Thymus (tissue), 11 donors: ENCODE measurements around the gene PHTF2. TPM values are rescaled to one million over a fixed set of nuclear protein-coding genes. Genes with fewer than 3 reads are reported as not detected.

Source experiments
- DNase-seq, 9 donors: peaks; one replicate each; pipeline ENCODE4 v3.0.0-alpha.2; 2013; ENCODE audit warnings: low spot score in 9 of 9, low read depth in 6 of 9, missing footprints in 1 of 9
- H3K27ac ChIP-seq, 2 donors: one replicate each; pipeline ENCODE4 v1.5.1; 2013; ENCODE audit warnings: control low read depth in 1 of 2, low read depth in 1 of 2, low read length in 1 of 2, mild to moderate bottlenecking in 1 of 2, moderate library complexity in 1 of 2
- H3K27me3 ChIP-seq, 2 donors: one replicate each; pipeline ENCODE4 v1.5.1; 2013; ENCODE audit warnings: low read length in 1 of 2; ENCODE audit not compliant: control insufficient read depth in 2 of 2, insufficient read depth in 1 of 2
- H3K36me3 ChIP-seq, 2 donors: one replicate each; pipeline ENCODE4 v1.5.1; 2013; ENCODE audit warnings: low read length in 1 of 2, mild to moderate bottlenecking in 1 of 2, moderate library complexity in 1 of 2; ENCODE audit not compliant: control insufficient read depth in 2 of 2, insufficient read depth in 2 of 2
- H3K4me1 ChIP-seq, 2 donors: one replicate each; pipeline ENCODE4 v1.5.1; 2013; ENCODE audit warnings: low read length in 2 of 2; ENCODE audit not compliant: control insufficient read depth in 2 of 2, insufficient read depth in 2 of 2
- H3K4me3 ChIP-seq, 2 donors: one replicate each; pipeline ENCODE4 v1.5.1; 2013; ENCODE audit warnings: low read length in 2 of 2, control low read depth in 1 of 2, mild to moderate bottlenecking in 1 of 2
- H3K9me3 ChIP-seq, 2 donors: one replicate each; pipeline ENCODE4 v1.5.1; 2013; ENCODE audit warnings: low read length in 1 of 2, mild to moderate bottlenecking in 1 of 2; ENCODE audit not compliant: control insufficient read depth in 2 of 2, insufficient read depth in 1 of 2
- WGBS: extraction: QIAGEN DNeasy Blood & Tissue Kit; methylation state at CpG from one replicate; pipeline ENCODE4 v1.1.7; 2013; 5-methylcytosine and 5-hydroxymethylcytosine counted together
- polyA plus RNA-seq: library from polyadenylated mRNA; stranded (reverse); fragments of 200-250 nt; gene quantifications from one replicate; pipeline ENCODE4 v1.2.3, GENCODE V29; 2013
- total RNA-seq: library from RNA; stranded (reverse); fragments of 120-200 nt; gene quantifications from one replicate; pipeline ENCODE4 v1.2.4, GENCODE V29; 2013
- donor health status: healthy.

Gene PHTF2
- total and polyA plus RNA-seq, 2 donors: 10.9 to 14.1 TPM

DNA sequence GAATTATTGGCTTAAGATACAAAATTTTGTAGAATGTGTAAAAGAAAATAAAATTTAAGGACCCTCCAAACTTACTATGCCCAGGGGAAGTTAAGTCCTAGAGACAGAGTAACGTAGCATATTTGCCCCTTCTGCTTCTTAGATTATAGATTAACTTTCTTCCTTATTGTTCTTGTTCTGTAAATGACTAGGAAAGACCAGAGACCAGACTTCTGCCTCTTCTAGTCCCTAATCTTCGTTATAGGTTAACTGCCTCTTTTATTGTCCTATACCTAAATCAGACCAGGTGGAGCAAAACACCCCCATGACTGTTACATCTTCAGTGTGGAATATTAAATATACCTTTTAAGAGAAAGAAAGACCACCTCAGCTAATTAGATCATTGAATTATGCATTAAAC, 160.5 kb downstream of the PHTF2 start:
- no peak for DNase-seq
- no peaks in the 10 kb centered on the region for H3K9me3 ChIP-seq
- no peak overlapping the region for H3K27ac ChIP-seq
- H3K4me1 ChIP-seq: no peaks in the 10 kb centered on the region
- WGBS: 95% methylated on average over 2 of the region's 2 CpGs
- peaks cover 0 to 6% of the 10 kb centered on the region in 2 donors for H3K36me3 ChIP-seq
- no peaks in the 10 kb centered on the region for H3K27me3 ChIP-seq
- no peak overlapping the region for H3K4me3 ChIP-seq

GRCh38 chr7:77960336-77960735, 161.8 kb downstream of the PHTF2 start:
- Histone ChIP-seq H3K9me3 (no peaks in the 10 kb centered on the region), H3K36me3 (no peaks in the 10 kb centered on the region), H3K27ac (no peak overlapping the region), H3K27me3 (no peaks in the 10 kb centered on the region), H3K4me3 (no peak overlapping the region), H3K4me1 (no peaks in the 10 kb centered on the region)
- DNase-seq: no peak
- 99% methylated on average over 2 of the region's 2 CpGs for WGBS

- Histone ChIP-seq H3K9me3 (no peaks in the 10 kb centered on the region), H3K36me3 (no peaks in the 10 kb centered on the region), H3K4me1 (no peaks in the 10 kb centered on the region), H3K4me3 (no peak overlapping the region), H3K27ac (no peak overlapping the region), H3K27me3 (no peaks in the 10 kb centered on the region)
- DNase-seq: no peak
These were observed 168.9 kb downstream of the PHTF2 start for GRCh38 chr7:77967429-77967828.

DNA sequence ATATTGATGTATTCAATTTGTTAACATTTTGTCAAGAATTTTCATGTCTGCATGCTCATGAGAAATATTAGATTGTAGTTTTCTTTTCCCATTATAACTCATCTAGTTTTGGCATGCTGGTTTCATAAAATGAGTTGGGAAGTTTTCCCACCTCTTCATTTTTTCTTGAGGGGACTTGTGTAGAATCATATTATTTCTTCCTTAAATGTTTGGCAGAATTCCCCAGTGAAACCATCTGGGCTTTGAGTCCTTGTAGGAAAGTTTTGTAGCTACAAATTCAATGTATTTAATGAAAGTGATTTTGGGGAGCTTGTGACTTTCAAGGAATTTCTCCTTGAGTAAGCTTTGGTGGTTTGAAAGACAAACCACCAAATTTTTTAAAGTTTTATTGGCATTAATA, 173.2 kb downstream of the PHTF2 start:
- no peak overlapping the region for H3K27ac ChIP-seq
- no peak overlapping the region for H3K4me3 ChIP-seq
- H3K36me3 ChIP-seq: no peaks in the 10 kb centered on the region
- no peaks in the 10 kb centered on the region for H3K4me1 ChIP-seq
- no peaks in the 10 kb centered on the region for H3K9me3 ChIP-seq
- no peak for DNase-seq
- no peaks in the 10 kb centered on the region for H3K27me3 ChIP-seq

DNA sequence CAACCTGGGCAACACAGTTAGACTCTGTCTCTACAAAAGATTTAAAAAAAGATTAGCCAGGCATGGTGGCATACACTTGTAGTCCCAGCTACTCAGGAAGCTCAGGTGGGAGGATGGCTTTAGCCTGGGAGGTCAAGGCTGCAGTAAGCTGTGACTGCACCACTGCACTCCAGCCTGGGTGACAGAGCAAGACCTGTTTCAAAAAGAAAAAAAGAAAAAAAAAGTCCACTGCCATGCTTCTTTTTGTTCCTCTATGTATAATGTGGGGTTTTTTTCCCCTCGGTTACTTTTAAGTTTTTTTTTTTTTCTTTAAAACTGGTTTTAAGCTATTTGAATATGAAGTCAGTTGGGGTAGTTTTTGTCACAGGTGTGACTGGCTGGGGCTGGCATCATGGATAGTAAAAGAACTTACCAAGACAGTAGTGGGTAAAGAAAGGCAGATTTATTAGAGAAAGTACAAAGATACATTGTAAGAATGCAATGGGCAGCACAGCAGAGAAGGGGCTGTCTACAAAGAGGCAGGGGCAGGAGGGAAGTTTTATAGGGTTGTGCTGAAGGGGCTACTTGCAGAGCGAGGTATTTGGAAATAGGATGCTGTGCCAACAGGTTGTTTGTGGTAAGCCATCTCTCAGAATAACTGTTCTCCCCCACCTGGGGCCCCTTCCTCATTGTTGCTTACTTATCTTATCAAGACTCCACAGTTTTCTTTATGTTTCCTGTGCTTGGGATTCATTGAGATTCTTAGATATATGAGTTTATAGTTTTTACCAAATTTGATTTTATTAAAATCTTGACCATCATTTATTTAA, 177.3 kb downstream of the PHTF2 start:
- Histone ChIP-seq H3K27ac (no peak overlapping the region), H3K27me3 (no peaks in the 10 kb centered on the region), H3K4me3 (no peak overlapping the region), H3K9me3 (no peaks in the 10 kb centered on the region), H3K36me3 (no peaks in the 10 kb centered on the region), H3K4me1 (no peaks in the 10 kb centered on the region)
- DNase-seq: no peak
- 18% methylated on average over 2 of the region's 2 CpGs for WGBS

GRCh38 chr7:77979219-77979618, 180.6 kb downstream of the PHTF2 start:
- Histone ChIP-seq H3K27me3 (no peaks in the 10 kb centered on the region), H3K9me3 (no peaks in the 10 kb centered on the region), H3K4me3 (no peak overlapping the region), H3K4me1 (no peaks in the 10 kb centered on the region), H3K36me3 (no peaks in the 10 kb centered on the region), H3K27ac (no peak overlapping the region)
- DNase-seq: no peak
- 84% methylated on average over 5 of the region's 5 CpGs for WGBS

DNA sequence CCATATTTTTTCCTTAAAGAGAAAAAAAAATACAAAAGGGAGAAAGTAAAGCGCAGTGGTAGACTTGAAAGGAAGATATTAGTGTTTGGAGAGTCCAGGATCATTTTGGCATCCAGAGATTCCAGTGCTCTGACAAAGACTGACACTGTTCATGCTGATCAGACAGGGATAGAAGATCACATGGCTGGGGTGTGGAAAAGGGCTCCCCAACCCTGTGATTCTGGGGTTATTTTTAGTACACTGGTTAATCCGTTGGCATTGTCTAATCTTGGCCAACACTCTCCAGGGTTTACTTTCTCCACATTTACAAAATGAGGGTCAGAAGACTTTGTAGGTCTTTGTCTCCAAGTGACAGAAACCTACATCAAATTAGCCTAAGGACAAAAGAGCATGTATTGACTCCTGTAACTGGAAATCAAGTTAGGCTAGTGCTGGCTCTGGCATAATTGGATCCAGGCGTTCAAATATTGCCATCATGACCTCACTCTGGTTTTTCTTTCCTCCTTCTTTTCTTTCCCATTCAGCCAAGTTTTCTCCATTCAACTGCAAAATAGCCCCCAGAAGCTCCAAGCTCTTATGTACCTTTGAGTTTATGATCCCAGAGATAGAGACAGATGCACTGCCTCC, 181.6 kb downstream of the PHTF2 start:
- 77% methylated on average over 3 of the region's 3 CpGs for WGBS
- no peaks in the 10 kb centered on the region for H3K9me3 ChIP-seq
- H3K4me3 ChIP-seq: no peak overlapping the region
- DNase-seq: no peak
- no peaks in the 10 kb centered on the region for H3K4me1 ChIP-seq
- no peak overlapping the region for H3K27ac ChIP-seq
- no peaks in the 10 kb centered on the region for H3K36me3 ChIP-seq
- H3K27me3 ChIP-seq: no peaks in the 10 kb centered on the region

- no peaks in the 10 kb centered on the region for H3K36me3 ChIP-seq
- H3K4me3 ChIP-seq: no peak overlapping the region
- H3K4me1 ChIP-seq: no peaks in the 10 kb centered on the region
- 89% methylated on average over 5 of the region's 5 CpGs for WGBS
- no peaks in the 10 kb centered on the region for H3K9me3 ChIP-seq
- no peaks in the 10 kb centered on the region for H3K27me3 ChIP-seq
- no peak for DNase-seq
- no peak overlapping the region for H3K27ac ChIP-seq
These were observed 184.5 kb downstream of the PHTF2 start for GRCh38 chr7:77982926-77983550.

DNA sequence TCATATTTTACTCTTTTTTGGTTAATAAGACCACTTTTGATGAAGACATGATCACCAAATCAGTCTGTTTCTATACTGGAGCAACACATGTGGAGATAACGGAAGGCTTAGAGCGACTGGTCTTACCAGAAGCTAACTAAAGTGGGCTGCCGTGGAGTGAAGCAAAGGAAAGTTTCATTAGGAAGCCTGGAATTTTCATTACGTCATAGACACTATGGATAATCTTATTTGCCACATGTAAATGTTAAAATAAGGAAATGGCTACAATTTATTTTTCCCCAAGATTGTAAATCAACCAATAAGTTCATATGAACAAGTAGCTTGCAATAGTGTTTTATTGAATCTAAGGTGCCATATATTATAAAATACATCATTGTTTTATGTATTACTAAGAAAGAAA, 185.4 kb downstream of the PHTF2 start:
- Histone ChIP-seq H3K27ac (no peak overlapping the region), H3K27me3 (no peaks in the 10 kb centered on the region), H3K36me3 (no peaks in the 10 kb centered on the region), H3K9me3 (no peaks in the 10 kb centered on the region), H3K4me1 (no peaks in the 10 kb centered on the region), H3K4me3 (no peak overlapping the region)
- WGBS: 97% methylated on average over 4 of the region's 4 CpGs
- no peak for DNase-seq
